ENCODE measurements around the gene LPP. TPM values are rescaled to one million over a fixed set of nuclear protein-coding genes. Genes with fewer than 3 reads are reported as not detected.

The LPP gene
- total RNA-seq, 3 donors from 2014 or later (not counting 1 experiment from before 2014, with no cell fraction given), result 137 to 163 (median 149) TPM

GRCh38 chr3:188417271-188417696, 263.3 kb downstream of the LPP start:
- H3K4me1 ChIP-seq (ENCODE audit: control insufficient read depth, insufficient read depth, low read length), result peaks cover 10% of the 10 kb centered on the region
- DNase-seq, result no peak

GRCh38 chr3:188417766-188418165, 263.8 kb downstream of the LPP start:
- no CpG with 5 or more reads among the region's 3 CpGs for whole genome bisulfite sequencing (ENCODE audit: insufficient coverage)
- Mint-ChIP-seq H3K27me3 (ENCODE audit: low read depth in 2 of 2) (no peaks in the 10 kb centered on the region), H3K27ac (peak overlapping the region; percentile 80 to 81), H3K9me3 (no peaks in the 10 kb centered on the region), H3K36me3 (no peaks in the 10 kb centered on the region), H3K4me3 (peak overlapping the region; percentile 17), H3K4me1 (peaks cover 41 to 42% of the 10 kb centered on the region in 2 donors)
- intact Hi-C loops (cut with micrococcal nuclease), result no loop called here
- Histone ChIP-seq H3K9me3 (ENCODE audit: control insufficient read depth, insufficient read depth, low read length) (no peaks in the 10 kb centered on the region), H3K36me3 (ENCODE audit: control insufficient read depth, insufficient read depth, low read length) (no peaks in the 10 kb centered on the region), H3K4me3 (ENCODE audit: low read length) (no peak overlapping the region), H3K27me3 (ENCODE audit: control insufficient read depth, insufficient read depth, low read length) (no peaks in the 10 kb centered on the region), H3K27ac (ENCODE audit: low read length) (peak overlapping the region; percentile 65), H3K4me1 (ENCODE audit: control insufficient read depth, insufficient read depth, low read length) (peaks cover 10% of the 10 kb centered on the region)
- DNase-seq (no peak), ATAC-seq (peak; percentile 35 to 49 (median 40))
- TF ChIP-seq CTCF (IDR thresholded peaks at IDR 0.05), result no peak

More at GRCh38 chr3:188417271-188417696, 263.3 kb downstream of the LPP start:
- Histone ChIP-seq H3K27ac (ENCODE audit: low read length) (peak overlapping the region; percentile 65), H3K27me3 (ENCODE audit: control insufficient read depth, insufficient read depth, low read length) (no peaks in the 10 kb centered on the region), H3K9me3 (ENCODE audit: control insufficient read depth, insufficient read depth, low read length) (no peaks in the 10 kb centered on the region), H3K36me3 (ENCODE audit: control insufficient read depth, insufficient read depth, low read length) (no peaks in the 10 kb centered on the region), H3K4me3 (ENCODE audit: low read length) (no peak overlapping the region)
- TF ChIP-seq CTCF (IDR thresholded peaks at IDR 0.05), result no peak
- H3K36me3 Mint-ChIP-seq, result no peaks in the 10 kb centered on the region
- 51% methylated on average over 3 of the region's 3 CpGs for WGBS (ENCODE audit: insufficient coverage)
- intact Hi-C loops (cut with micrococcal nuclease), result no loop called here
- H3K27me3 Mint-ChIP-seq (ENCODE audit: low read depth in 2 of 2), result no peaks in the 10 kb centered on the region
- peak overlapping the region; percentile 80 to 81 for H3K27ac Mint-ChIP-seq
- peak overlapping the region; percentile 45 for H3K4me3 Mint-ChIP-seq
- H3K4me1 Mint-ChIP-seq, result peaks cover 37% of the 10 kb centered on the region in 2 donors
- H3K9me3 Mint-ChIP-seq, result no peaks in the 10 kb centered on the region
- peak; percentile 27 to 46 (median 29) for ATAC-seq

- intact Hi-C loops (cut with micrococcal nuclease), result no loop called here
- Mint-ChIP-seq H3K4me1 (peaks cover 64 to 69% of the 10 kb centered on the region in 2 donors), H3K9me3 (peaks cover 2 to 4% of the 10 kb centered on the region in 2 donors), H3K27me3 (ENCODE audit: low read depth in 2 of 2) (no peaks in the 10 kb centered on the region), H3K36me3 (no peaks in the 10 kb centered on the region), H3K27ac (peak overlapping the region; percentile 68 to 80), H3K4me3 (peak overlapping the region; percentile 18)
- peak in 2 of 3 donors; percentile 18 to 38 for ATAC-seq
- no CpG with 5 or more reads among the region's 2 CpGs for WGBS (ENCODE audit: insufficient coverage)
- Histone ChIP-seq H3K36me3 (ENCODE audit: control insufficient read depth, insufficient read depth, low read length) (no peaks in the 10 kb centered on the region), H3K27ac (ENCODE audit: low read length) (peak overlapping the region; percentile 76), H3K27me3 (ENCODE audit: control insufficient read depth, insufficient read depth, low read length) (no peaks in the 10 kb centered on the region), H3K9me3 (ENCODE audit: control insufficient read depth, insufficient read depth, low read length) (no peaks in the 10 kb centered on the region), H3K4me1 (ENCODE audit: control insufficient read depth, insufficient read depth, low read length) (peaks cover 10% of the 10 kb centered on the region), H3K4me3 (ENCODE audit: low read length) (no peak overlapping the region)
- TF ChIP-seq CTCF (IDR thresholded peaks at IDR 0.05), result no peak
- no peak for DNase-seq
Observed at GRCh38 chr3:188421151-188421821, 267.3 kb downstream of the LPP start.
